MM.1S (cell line): Measurements from ENCODE around the gene LRRC32.

ENCODE experiments used
- DNase-seq: peaks from one replicate; pipeline ENCODE4 v3.0.0-alpha.2; 2015
- H2AFZ ChIP-seq: fragments of 300-600 bp; sonication (generic); 2 replicates; pipeline ENCODE4 v1.6.0; 2016; ENCODE audit warnings: antibody characterized with exemption, low read length
- H3F3A ChIP-seq: fragments of 300-600 bp; sonication (generic); 2 replicates; pipeline ENCODE4 v1.6.1; 2016; ENCODE audit warnings: mild to moderate bottlenecking, antibody characterized with exemption, low read length, moderate library complexity, mixed read lengths; ENCODE audit not compliant: insufficient read depth
- H3K27ac ChIP-seq: fragments of 300-600 bp; sonication (generic); 2 replicates; pipeline ENCODE4 v1.5.1; 2016; ENCODE audit warnings: mild to moderate bottlenecking, low read length
- H3K27me3 ChIP-seq: fragments of 300-600 bp; sonication (generic); replicated peaks from 2 replicates; pipeline ENCODE4 v1.6.0; 2016; ENCODE audit warnings: low read length; ENCODE audit not compliant: insufficient read depth
- H3K36me3 ChIP-seq: fragments of 300-600 bp; sonication (generic); replicated peaks from 2 replicates; pipeline ENCODE4 v1.6.1; 2016; ENCODE audit warnings: mild to moderate bottlenecking, low read length, mixed read lengths; ENCODE audit not compliant: insufficient read depth
- H3K4me1 ChIP-seq: fragments of 300-600 bp; sonication (generic); 2 replicates; pipeline ENCODE4 v1.6.1; 2016; ENCODE audit warnings: low read length, mixed read lengths
- H3K4me2 ChIP-seq: fragments of 300-600 bp; sonication (generic); 2 replicates; pipeline ENCODE4 v1.6.0; 2016; ENCODE audit warnings: low read depth, low read length
- H3K4me3 ChIP-seq: fragments of 300-600 bp; sonication (generic); 2 replicates; pipeline ENCODE4 v1.5.1; 2016; ENCODE audit warnings: low read length, mixed read lengths
- H3K79me2 ChIP-seq: fragments of 300-600 bp; sonication (generic); 2 replicates; pipeline ENCODE4 v1.6.1; 2016; ENCODE audit warnings: mixed run types, low read length, mixed read lengths
- H3K9ac ChIP-seq: fragments of 300-600 bp; sonication (generic); 2 replicates; pipeline ENCODE4 v1.6.1; 2016; ENCODE audit warnings: low read length, mixed read lengths
- H3K9me2 ChIP-seq: fragments of 300-600 bp; sonication (generic); replicated peaks from 2 replicates; pipeline ENCODE4 v1.6.1; 2016; ENCODE audit warnings: mild to moderate bottlenecking, low read length, mixed read lengths; ENCODE audit not compliant: insufficient read depth
- H3K9me3 ChIP-seq: fragments of 300-600 bp; sonication (generic); replicated peaks from 2 replicates; pipeline ENCODE4 v1.6.1; 2016; ENCODE audit warnings: mild to moderate bottlenecking, low read length, mixed read lengths; ENCODE audit not compliant: insufficient read depth
- H4K20me1 ChIP-seq: fragments of 300-600 bp; sonication (generic); 2 replicates; pipeline ENCODE4 v1.6.1; 2016; ENCODE audit warnings: mild to moderate bottlenecking, low read length, moderate library complexity, mixed read lengths; ENCODE audit not compliant: insufficient read depth
- CTCF ChIP-seq: fragments of 300-600 bp; sonication (generic); IDR thresholded peaks from 2 replicates; pipeline ENCODE4 v1.5.1; 2016; ENCODE audit warnings: antibody characterized with exemption, low read length, mixed read lengths
- EZH2 ChIP-seq: fragments of 300-600 bp; sonication (generic); optimal IDR thresholded peaks from 2 replicates; pipeline ENCODE3; 2017; ENCODE audit warnings: low read depth, mild to moderate bottlenecking, antibody characterized with exemption, low read length, mixed read lengths
- EZH2phosphoT487 ChIP-seq: fragments of 300-600 bp; sonication (generic); IDR thresholded peaks from 2 replicates; pipeline ENCODE4 v1.6.1; 2018; ENCODE audit warnings: antibody characterized with exemption, low read length

LRRC32 gene

GRCh38 chr11:76654980-76655379 lies 15.6 kb downstream of the LRRC32 start:
- no peaks in the 10 kb centered on the region for H4K20me1 ChIP-seq
- no peaks in the 10 kb centered on the region for H3K9me3 ChIP-seq
- H3K9me2 ChIP-seq: no peaks in the 10 kb centered on the region
- no peak for DNase-seq
- peaks cover 5% of the 10 kb centered on the region; the same call in 1 of the 2 replicates for H3K4me1 ChIP-seq
- H3K36me3 ChIP-seq: no peaks in the 10 kb centered on the region
- no peak overlapping the region for H3K9ac ChIP-seq
- H3K79me2 ChIP-seq: no peaks in the 10 kb centered on the region
- H3K27me3 ChIP-seq: 0 out of 2 replicates have a peak, but pooled peaks cover 4% of the 10 kb centered on the region
- H3F3A ChIP-seq: no peaks in the 10 kb centered on the region
- H3K4me3 ChIP-seq: no peak overlapping the region
- TF ChIP-seq EZH2: no peak
- no peak for TF ChIP-seq EZH2phosphoT487
- no peak for TF ChIP-seq CTCF
- no peak overlapping the region for H3K4me2 ChIP-seq
- H3K27ac ChIP-seq: no peak overlapping the region
- no peak overlapping the region for H2AFZ ChIP-seq

DNA sequence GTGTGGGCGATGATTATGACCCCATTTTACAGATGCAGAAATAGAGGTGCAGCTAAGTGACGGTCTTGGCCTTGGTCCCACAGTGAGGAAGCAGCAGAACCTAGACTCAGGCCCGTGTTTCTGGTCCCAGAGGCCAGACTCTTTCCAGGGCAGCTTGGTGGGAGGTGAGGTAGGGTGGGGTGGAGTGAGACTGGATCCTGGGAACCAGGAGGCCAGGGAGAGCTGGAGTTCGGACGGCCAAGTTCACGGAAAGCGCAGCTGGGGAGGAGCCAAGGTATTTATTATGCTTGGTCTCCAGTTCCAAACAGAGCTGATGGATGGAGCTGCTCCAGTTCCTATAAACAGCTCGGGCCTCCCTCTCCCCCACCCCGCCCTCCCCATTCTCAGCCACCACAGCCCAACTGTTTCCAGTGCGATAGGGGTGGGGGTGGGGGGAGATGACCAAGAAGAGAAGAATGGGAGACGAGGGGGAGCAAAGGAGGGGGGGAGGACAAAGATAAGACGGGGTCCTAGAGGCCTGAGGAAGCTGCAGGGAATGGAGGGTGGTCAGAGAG lies 16.2 kb downstream of the LRRC32 start:
- Histone ChIP-seq H3K4me2 (no peak overlapping the region), H3K36me3 (no peaks in the 10 kb centered on the region), H3F3A (no peaks in the 10 kb centered on the region), H3K79me2 (no peaks in the 10 kb centered on the region), H3K4me1 (peaks cover 5% of the 10 kb centered on the region; the same call in 1 of the 2 replicates), H4K20me1 (no peaks in the 10 kb centered on the region), H3K27me3 (no peaks in the 10 kb centered on the region), H2AFZ (no peak overlapping the region), H3K9me2 (no peaks in the 10 kb centered on the region), H3K9ac (no peak overlapping the region), H3K27ac (no peak overlapping the region), H3K9me3 (no peaks in the 10 kb centered on the region), H3K4me3 (no peak overlapping the region)
- TF ChIP-seq EZH2phosphoT487: no peak
- no peak for TF ChIP-seq EZH2
- no peak for TF ChIP-seq CTCF
- DNase-seq: no peak

GRCh38 chr11:76653674-76654284 lies 16.8 kb downstream of the LRRC32 start:
- no peak for DNase-seq
- Histone ChIP-seq H3K79me2 (no peaks in the 10 kb centered on the region), H3K27me3 (no peaks in the 10 kb centered on the region), H2AFZ (no peak overlapping the region), H3K9ac (no peak overlapping the region), H3K9me3 (no peaks in the 10 kb centered on the region), H3K36me3 (no peaks in the 10 kb centered on the region), H3K4me3 (no peak overlapping the region), H4K20me1 (no peaks in the 10 kb centered on the region), H3K4me2 (no peak overlapping the region), H3K9me2 (no peaks in the 10 kb centered on the region), H3K4me1 (peaks cover 2% of the 10 kb centered on the region; the same call in 1 of the 2 replicates), H3K27ac (no peak overlapping the region), H3F3A (no peaks in the 10 kb centered on the region)
- TF ChIP-seq EZH2 (no peak), CTCF (no peak)
